GM12878 (cell line): ENCODE measurements around the gene LEFTY1.

Experiments used
- BRCA1 ChIP-seq: IDR thresholded peaks from 2 replicates; pipeline ENCODE4 v1.6.1; 2011; ENCODE audit warnings: low read depth, low read length, improper control_type of control experiment
- CEBPB ChIP-seq, 2 experiments: fragments of 150-350 bp in 1 of 2; IDR thresholded peaks; 2 replicates each; pipeline ENCODE4 v1.6.1; 2012 to 2014; ENCODE audit warnings: low read depth in 2 of 2, low read length in 2 of 2, borderline replicate concordance in 1 of 2, inconsistent platforms in 1 of 2
- PML ChIP-seq: IDR thresholded peaks from 2 replicates; pipeline ENCODE4 v1.6.1; 2012; ENCODE audit warnings: low read length, inconsistent platforms
- POLR2A ChIP-seq: IDR thresholded peaks from 2 replicates; pipeline ENCODE4 v1.6.1; 2011; ENCODE audit warnings: low read depth, mild to moderate bottlenecking, low read length
- SIN3A ChIP-seq: IDR thresholded peaks from 2 replicates; pipeline ENCODE4 v1.6.1; 2012; ENCODE audit warnings: low read depth, low read length, improper control_type of control experiment
- TF ChIP-seq, protein P1 (sequence below), 3 experiments: IDR thresholded peaks in 2 of 3; conservative IDR thresholded peaks in 1 of 3; 2 replicates each; pipeline ENCODE4 v1.5.1; 2011; ENCODE audit warnings: low read depth in 3 of 3, low read length in 3 of 3, mild to moderate bottlenecking in 3 of 3, control low read depth in 2 of 3, moderate library complexity in 2 of 3, inconsistent platforms in 1 of 3, mixed read lengths in 1 of 3; ENCODE audit not compliant: control insufficient read depth in 2 of 3, insufficient read depth in 1 of 3; ENCODE audit errors: extremely low read depth in 1 of 3

- no peak for TF ChIP-seq PML
- TF ChIP-seq SIN3A, result no peak
- TF ChIP-seq CEBPB (IDR thresholded peaks at IDR 0.05; ENCODE audit: borderline replicate concordance in 1 of 2, low read depth in 2 of 2, low read length in 2 of 2), result no peak
- TF ChIP-seq, protein P1, sequence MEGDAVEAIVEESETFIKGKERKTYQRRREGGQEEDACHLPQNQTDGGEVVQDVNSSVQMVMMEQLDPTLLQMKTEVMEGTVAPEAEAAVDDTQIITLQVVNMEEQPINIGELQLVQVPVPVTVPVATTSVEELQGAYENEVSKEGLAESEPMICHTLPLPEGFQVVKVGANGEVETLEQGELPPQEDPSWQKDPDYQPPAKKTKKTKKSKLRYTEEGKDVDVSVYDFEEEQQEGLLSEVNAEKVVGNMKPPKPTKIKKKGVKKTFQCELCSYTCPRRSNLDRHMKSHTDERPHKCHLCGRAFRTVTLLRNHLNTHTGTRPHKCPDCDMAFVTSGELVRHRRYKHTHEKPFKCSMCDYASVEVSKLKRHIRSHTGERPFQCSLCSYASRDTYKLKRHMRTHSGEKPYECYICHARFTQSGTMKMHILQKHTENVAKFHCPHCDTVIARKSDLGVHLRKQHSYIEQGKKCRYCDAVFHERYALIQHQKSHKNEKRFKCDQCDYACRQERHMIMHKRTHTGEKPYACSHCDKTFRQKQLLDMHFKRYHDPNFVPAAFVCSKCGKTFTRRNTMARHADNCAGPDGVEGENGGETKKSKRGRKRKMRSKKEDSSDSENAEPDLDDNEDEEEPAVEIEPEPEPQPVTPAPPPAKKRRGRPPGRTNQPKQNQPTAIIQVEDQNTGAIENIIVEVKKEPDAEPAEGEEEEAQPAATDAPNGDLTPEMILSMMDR (IDR thresholded peaks at IDR 0.05 in 2 of 3, conservative IDR thresholded peaks at IDR 0.05 in 1 of 3; ENCODE audit: control insufficient read depth in 2 of 3, extremely low read depth in 1 of 3, insufficient read depth in 1 of 3, low read depth in 3 of 3, low read length in 3 of 3), result no peak
- TF ChIP-seq POLR2A, result no peak
- TF ChIP-seq BRCA1, result no peak
Measured at GRCh38 chr1:225934711-225935110, 45.8 kb upstream of the LEFTY1 start.
